Putamen (tissue), 1 donor: ENCODE results near the gene TSFM.

Experiments used
- DNase-seq: peaks from one replicate; pipeline ENCODE4 v3.0.0-alpha.2; 2016; ENCODE audit warnings: low spot score

The TSFM gene

GRCh38 chr12:57780284-57780897 is 2.2 kb upstream of the TSFM start:
- no peak for DNase-seq

GRCh38 chr12:57781244-57781643 is 1.3 kb upstream of the TSFM start:
- no peak for DNase-seq

GRCh38 chr12:57781801-57782200 is 786 bp upstream of the TSFM start:
- no peak for DNase-seq

GRCh38 chr12:57782243-57782607 is 362 bp upstream of the TSFM start:
- no peak for DNase-seq

GRCh38 chr12:57783466-57783801 is 847 bp downstream of the TSFM start:
- DNase-seq, result no peak

GRCh38 chr12:57783861-57784260 is 1.3 kb downstream of the TSFM start:
- DNase-seq, result no peak

GRCh38 chr12:57793920-57794319 is 11.3 kb downstream of the TSFM start:
- no peak for DNase-seq

GRCh38 chr12:57795354-57795753 is 12.8 kb downstream of the TSFM start:
- no peak for DNase-seq

- DNase-seq, result no peak
Observed at GRCh38 chr12:57796996-57797395, 14.4 kb downstream of the TSFM start.

GRCh38 chr12:57797933-57798332 is 15.3 kb downstream of the TSFM start:
- DNase-seq, result no peak

- DNase-seq, result no peak
Observed at GRCh38 chr12:57800965-57801364, 18.4 kb downstream of the TSFM start.

- DNase-seq, result no peak
Observed at GRCh38 chr12:57802607-57803006, 20.0 kb downstream of the TSFM start.

- DNase-seq, result no peak
Observed at GRCh38 chr12:57803319-57803893, 20.8 kb downstream of the TSFM start.

- DNase-seq, result no peak
Observed at GRCh38 chr12:57806677-57807076, 24.1 kb downstream of the TSFM start.

GRCh38 chr12:57807285-57807684 is 24.7 kb downstream of the TSFM start:
- no peak for DNase-seq

GRCh38 chr12:57808351-57808750 is 25.8 kb downstream of the TSFM start:
- DNase-seq, result no peak

GRCh38 chr12:57809425-57809824 is 26.8 kb downstream of the TSFM start:
- no peak for DNase-seq

- DNase-seq, result no peak
Observed at GRCh38 chr12:57810450-57810849, 27.9 kb downstream of the TSFM start.

GRCh38 chr12:57811028-57811755 is 28.6 kb downstream of the TSFM start:
- DNase-seq, result no peak

- no peak for DNase-seq
Observed at GRCh38 chr12:57813111-57813970, 30.8 kb downstream of the TSFM start.

- no peak for DNase-seq
Observed at GRCh38 chr12:57813971-57814772, 31.6 kb downstream of the TSFM start.
